Esophagus muscularis mucosa (tissue), 4 donors: ENCODE results near the gene ZBTB48. TPM values are rescaled to one million over a fixed set of nuclear protein-coding genes. Genes with fewer than 3 reads are reported as not detected.

Source experiments
- DNase-seq: peaks from one replicate; pipeline ENCODE4 v3.0.0-alpha.2; 2017; ENCODE audit errors: extremely low spot score
- H3K27ac ChIP-seq, 4 donors: fragments of 200-600 bp; sonication (generic); replicated peaks in 1 of 4; 1 replicate in 3 of 4; 2 replicates in 1 of 4; pipeline ENCODE4 v1.5.1; 2016 to 2019; ENCODE audit warnings: mild to moderate bottlenecking in 1 of 4
- H3K27me3 ChIP-seq, 4 donors: fragments of 200-600 bp; sonication (generic); one replicate each; pipeline versions ENCODE4 v1.5.1 to v1.6.0; 2016 to 2019
- H3K36me3 ChIP-seq, 4 donors: fragments of 200-600 bp; sonication (generic); one replicate each; pipeline ENCODE4 v1.5.1; 2016 to 2019
- H3K4me1 ChIP-seq, 4 donors: fragments of 200-600 bp; sonication (generic); one replicate each; pipeline ENCODE4 v1.5.1; 2016 to 2019
- H3K4me3 ChIP-seq, 4 donors: fragments of 200-600 bp; sonication (generic); 1 replicate in 2 of 4; 2 replicates in 2 of 4; pipeline ENCODE4 v1.5.1; 2016 to 2019; ENCODE audit warnings: mild to moderate bottlenecking in 4 of 4, moderate library complexity in 1 of 4
- H3K9me3 ChIP-seq, 4 donors: fragments of 200-600 bp; sonication (generic); 1 replicate in 3 of 4; 2 replicates in 1 of 4; pipeline ENCODE4 v1.5.1; 2016 to 2019
- CTCF ChIP-seq, 3 experiments: fragments of 200-600 bp in 2 of 3; fragments of 450-650 bp in 1 of 3; sonication (generic) in 2 of 3; IDR thresholded peaks; one replicate each; pipeline ENCODE4 v1.5.1; 2017 to 2019; ENCODE audit warnings: antibody characterized with exemption in 3 of 3, mild to moderate bottlenecking in 2 of 3, moderate library complexity in 1 of 3
- EP300 ChIP-seq: sonication (generic); formaldehyde crosslinking; IDR thresholded peaks from one replicate; pipeline ENCODE4 v1.6.1; 2017; ENCODE audit warnings: antibody characterized with exemption
- POLR2A ChIP-seq: fragments of 450-650 bp; IDR thresholded peaks from one replicate; pipeline ENCODE4 v1.6.1; 2017; ENCODE audit warnings: antibody characterized with exemption, moderate library complexity, mild to moderate bottlenecking, low read depth
- POLR2AphosphoS5 ChIP-seq, 2 donors: sonication (generic); formaldehyde crosslinking; IDR thresholded peaks; one replicate each; pipeline ENCODE4 v1.6.1; 2017; ENCODE audit warnings: antibody characterized with exemption in 2 of 2
- WGBS: methylation state at CpG from one replicate; pipeline ENCODE4 v1.1.5; 2018; 5-methylcytosine and 5-hydroxymethylcytosine counted together
- intact Hi-C: fragments of 100-400 bp; cut with DNase I; formaldehyde crosslinking; loops from one replicate; pipeline ENCODE4 v1.15.1; 2023
- total RNA-seq, 4 donors: library from RNA; depleted of rRNA; stranded (reverse); fragments of >200 nt; gene quantifications; one replicate each; pipeline versions ENCODE4 v1.1.0 to v1.2.1, GENCODE V29; 2016

The ZBTB48 gene
- total RNA-seq, 4 donors from 2014 or later = 15.0 to 24.9 (median 16.4) TPM

DNA sequence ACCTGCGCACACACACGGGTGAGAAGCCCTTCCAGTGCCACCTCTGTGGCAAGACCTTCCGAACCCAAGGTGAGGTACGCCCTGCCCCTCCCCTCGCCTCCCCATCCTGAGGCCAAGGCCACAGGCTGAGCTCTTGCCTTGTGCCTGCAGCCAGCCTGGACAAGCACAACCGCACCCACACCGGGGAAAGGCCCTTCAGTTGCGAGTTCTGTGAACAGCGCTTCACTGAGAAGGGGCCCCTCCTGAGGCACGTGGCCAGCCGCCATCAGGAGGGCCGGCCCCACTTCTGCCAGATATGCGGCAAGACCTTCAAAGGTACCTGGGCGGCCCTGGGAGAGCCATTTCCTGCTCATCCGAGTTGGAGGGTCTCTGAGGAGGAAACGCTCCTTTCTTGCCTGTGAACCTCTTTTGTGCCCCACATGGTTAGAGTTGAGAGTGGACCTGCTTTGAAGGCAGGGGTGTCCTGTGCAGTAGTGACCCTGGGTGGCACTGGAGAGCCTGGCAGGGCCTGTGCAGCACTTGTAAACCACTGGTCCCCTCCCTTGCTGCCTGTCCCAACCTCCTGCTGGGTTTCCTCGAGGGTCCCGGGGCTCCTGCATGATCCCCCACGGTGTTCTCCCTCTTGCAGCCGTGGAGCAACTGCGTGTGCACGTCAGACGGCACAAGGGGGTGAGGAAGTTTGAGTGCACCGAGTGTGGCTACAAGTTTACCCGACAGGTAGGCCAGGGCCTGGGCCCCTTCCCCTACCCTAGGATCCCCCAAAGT, 8.5 kb downstream of the ZBTB48 start:
- H3K27ac ChIP-seq = peak overlapping the region in 3 of 4 donors; percentile 50 to 65 (median 57)
- H3K27me3 ChIP-seq = no peaks in the 10 kb centered on the region
- H3K9me3 ChIP-seq = no peaks in the 10 kb centered on the region
- H3K4me3 ChIP-seq = no peak overlapping the region
- peaks cover 35 to 68% (median 61%) of the 10 kb centered on the region in 4 donors for H3K36me3 ChIP-seq
- TF ChIP-seq POLR2A (no peak), CTCF (IDR thresholded peaks at IDR 0.05) (no peak), POLR2AphosphoS5 (IDR thresholded peaks at IDR 0.05) (no peak), EP300 (no peak)
- WGBS = 80% methylated on average over 18 of the region's 25 CpGs
- DNase-seq = no peak
- peaks cover 56 to 81% (median 65%) of the 10 kb centered on the region in 4 donors for H3K4me1 ChIP-seq
- intact Hi-C loops = no loop called here

- no peaks in the 10 kb centered on the region for H3K9me3 ChIP-seq
- no peak for DNase-seq
- no peak overlapping the region for H3K4me3 ChIP-seq
- TF ChIP-seq CTCF (IDR thresholded peaks at IDR 0.05) (no peak), EP300 (no peak), POLR2AphosphoS5 (IDR thresholded peaks at IDR 0.05) (no peak), POLR2A (no peak)
- peaks cover 56 to 88% (median 67%) of the 10 kb centered on the region in 4 donors for H3K4me1 ChIP-seq
- H3K27ac ChIP-seq = peak overlapping the region in 3 of 4 donors; percentile 10 to 65 (median 29)
- WGBS = 77% methylated on average over 21 of the region's 24 CpGs
- H3K27me3 ChIP-seq = no peaks in the 10 kb centered on the region
- intact Hi-C loops = no loop called here
- peaks cover 42 to 75% (median 68%) of the 10 kb centered on the region in 4 donors for H3K36me3 ChIP-seq
These were observed 9.2 kb downstream of the ZBTB48 start for GRCh38 chr1:6588893-6589520.

DNA sequence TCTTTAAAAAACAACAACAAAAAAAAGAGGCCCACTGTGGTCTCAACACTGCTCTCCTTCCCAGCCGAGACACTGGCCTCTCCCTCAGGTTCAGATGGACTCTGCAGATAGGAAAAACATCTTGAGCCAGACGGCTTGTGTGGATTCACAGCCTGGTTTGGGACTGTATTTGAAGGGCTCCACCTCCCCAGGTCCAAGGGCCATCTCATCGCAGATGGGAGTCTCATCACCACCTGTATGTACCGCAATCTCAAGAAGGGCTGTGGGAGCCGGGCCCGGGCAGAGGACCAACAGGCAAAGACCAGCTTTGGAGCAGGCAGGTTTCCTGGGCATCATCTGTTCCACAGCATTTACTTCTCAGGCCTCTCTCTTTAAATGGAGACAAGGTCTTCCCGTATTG, 10.3 kb downstream of the ZBTB48 start:
- no peak for DNase-seq
- Histone ChIP-seq H3K4me1 (peaks cover 62 to 83% (median 69%) of the 10 kb centered on the region in 4 donors), H3K4me3 (no peak overlapping the region), H3K27ac (peak overlapping the region in 2 of 4 donors; percentile 29 to 65), H3K9me3 (no peaks in the 10 kb centered on the region), H3K36me3 (peaks cover 53 to 80% (median 78%) of the 10 kb centered on the region in 4 donors), H3K27me3 (no peaks in the 10 kb centered on the region)
- no peak for TF ChIP-seq POLR2AphosphoS5 (IDR thresholded peaks at IDR 0.05)
- no peak for TF ChIP-seq CTCF (IDR thresholded peaks at IDR 0.05)
- TF ChIP-seq POLR2A = no peak
- TF ChIP-seq EP300 = no peak
- 83% methylated on average over 6 of the region's 7 CpGs for WGBS
- intact Hi-C loops = no loop called here

DNA sequence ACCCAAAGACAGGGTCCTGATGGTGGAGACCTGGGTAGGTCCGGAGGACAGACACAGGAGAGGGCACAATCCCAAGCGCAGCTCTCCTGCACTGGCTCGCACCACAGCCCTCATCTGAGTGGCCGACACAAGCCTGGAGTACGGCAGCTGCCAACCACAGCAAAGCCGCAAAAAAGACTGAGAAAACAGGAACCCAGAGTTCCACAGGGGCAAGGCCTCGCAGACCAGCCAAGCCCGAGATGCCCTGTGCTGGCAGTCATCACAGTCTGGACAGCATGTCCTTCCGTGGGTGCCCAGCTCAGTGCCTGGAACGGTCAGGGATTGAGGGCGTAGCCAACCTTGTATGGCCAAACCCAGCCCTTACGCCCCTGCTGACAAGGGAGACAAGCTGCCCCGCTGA, 11.4 kb downstream of the ZBTB48 start:
- no peak for DNase-seq
- no peak overlapping the region for H3K4me3 ChIP-seq
- H3K36me3 ChIP-seq = peaks cover 64 to 91% (median 90%) of the 10 kb centered on the region in 4 donors
- WGBS = 75% methylated on average over 12 of the region's 13 CpGs
- no peaks in the 10 kb centered on the region for H3K27me3 ChIP-seq
- H3K27ac ChIP-seq = peak overlapping the region in 2 of 4 donors; percentile 16 to 39
- peaks cover 69 to 84% (median 77%) of the 10 kb centered on the region in 4 donors for H3K4me1 ChIP-seq
- H3K9me3 ChIP-seq = no peaks in the 10 kb centered on the region
- TF ChIP-seq POLR2AphosphoS5 (IDR thresholded peaks at IDR 0.05) = no peak
- no peak for TF ChIP-seq CTCF (IDR thresholded peaks at IDR 0.05)
- no peak for TF ChIP-seq POLR2A
- TF ChIP-seq EP300 = no peak
- intact Hi-C loops = no loop called here
